ENCODE results near the gene ISCA2. TPM values are rescaled to one million over a fixed set of nuclear protein-coding genes. Genes with fewer than 3 reads are reported as not detected.

ISCA2 gene
- total RNA-seq, 1 experiment from 2014 or later, result 37.5 TPM

DNA sequence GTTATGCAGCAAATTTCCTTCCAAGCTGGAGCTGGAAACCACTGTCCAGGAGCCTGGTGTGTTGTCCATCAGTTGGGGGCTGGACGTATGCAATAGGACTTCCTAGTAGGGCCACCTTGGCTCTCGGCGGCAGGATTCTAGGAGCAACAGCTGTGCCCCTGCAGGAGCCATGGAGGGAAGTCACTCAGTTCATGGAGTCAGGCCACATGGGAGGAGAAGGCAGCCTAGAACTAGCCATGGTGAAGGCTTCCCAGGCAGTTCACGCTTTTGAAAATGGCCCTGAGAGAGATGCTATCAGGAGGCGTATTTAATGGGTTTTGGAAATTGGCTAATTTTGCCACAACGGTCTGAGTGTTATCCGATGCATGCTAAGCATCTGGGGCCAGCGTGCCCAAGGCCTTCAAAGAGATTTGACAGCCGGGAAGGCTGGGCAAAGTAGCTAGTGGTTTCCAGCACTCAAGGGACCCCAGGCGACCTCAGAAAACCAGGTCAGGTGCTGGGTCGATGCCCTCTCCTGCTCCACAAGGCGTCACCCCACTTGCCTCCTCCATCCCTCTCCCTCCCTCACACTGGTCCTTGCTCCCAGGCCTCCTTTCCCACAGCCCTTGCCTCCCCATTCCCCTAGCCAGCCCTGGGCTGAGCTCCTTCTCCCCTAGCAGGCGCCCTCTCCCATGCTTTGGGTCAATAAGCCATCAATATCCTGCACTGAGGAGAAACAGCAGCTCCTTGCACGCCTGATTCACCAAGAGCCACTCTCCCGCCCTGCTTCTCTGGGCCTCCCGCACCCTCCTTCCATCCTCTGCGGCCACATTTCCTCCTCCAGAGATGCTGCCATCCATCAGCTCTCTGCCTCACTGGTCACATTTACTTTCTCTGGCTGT is 36.6 kb upstream of the ISCA2 start:
- Histone ChIP-seq H2AK5ac (ENCODE audit: insufficient read length, low read length) (no peak overlapping the region), H3K56ac (ENCODE audit: insufficient read length, low read depth, low read length) (no peak overlapping the region), H3K4ac (ENCODE audit: low read depth, low read length) (no peak overlapping the region), H4K20me1 (ENCODE audit: control insufficient read depth, insufficient read depth, insufficient read length) (no peaks in the 10 kb centered on the region), H4K91ac (ENCODE audit: insufficient read length, low read depth, low read length) (no peak overlapping the region), H3K79me1 (ENCODE audit: insufficient read depth, low read depth, low read length, poor library complexity, severe bottlenecking) (no peaks in the 10 kb centered on the region), H2BK12ac (ENCODE audit: insufficient read length, low read depth, low read length) (no peak overlapping the region), H4K5ac (ENCODE audit: insufficient read length, low read depth, low read length) (no peak overlapping the region), H3K79me2 (ENCODE audit: insufficient read depth, low read length) (no peaks in the 10 kb centered on the region), H2BK120ac (ENCODE audit: low read depth, low read length, poor library complexity, severe bottlenecking) (no peak overlapping the region), H3K14ac (ENCODE audit: insufficient read depth, low read length) (no peak overlapping the region), H4K8ac (replicated peaks; ENCODE audit: insufficient read length, low read depth, low read length) (no peak overlapping the region), H2BK5ac (ENCODE audit: insufficient read length, low read length) (no peak overlapping the region), H3K27me3 (ENCODE audit: insufficient read depth, low read length) (no peaks in the 10 kb centered on the region), H3K4me2 (ENCODE audit: insufficient read depth, insufficient read length, low read length) (no peak overlapping the region), H3K18ac (ENCODE audit: insufficient read length, low read depth, low read length) (no peak overlapping the region), H3K23ac (ENCODE audit: insufficient read length, low read depth, low read length) (no peak overlapping the region), H3K9me3 (ENCODE audit: control insufficient read depth, low read depth, low read length) (no peaks in the 10 kb centered on the region), H3K9ac (ENCODE audit: extremely low read depth, insufficient read length, low read length) (no peak overlapping the region), H2AFZ (ENCODE audit: low read length) (no peak overlapping the region), H2BK20ac (ENCODE audit: low read depth, low read length, poor library complexity, severe bottlenecking) (no peak overlapping the region), H3K4me1 (ENCODE audit: insufficient read depth, low read length) (no peaks in the 10 kb centered on the region), H3T11ph (ENCODE audit: low read length) (no peak overlapping the region), H2BK15ac (ENCODE audit: low read depth, low read length) (no peak overlapping the region), H3K27ac (ENCODE audit: insufficient read length, low read depth, low read length) (no peak overlapping the region), H3K23me2 (ENCODE audit: insufficient read length, low read depth, low read length, poor library complexity, severe bottlenecking) (no peaks in the 10 kb centered on the region)
- H3K4me1 Mint-ChIP-seq, result peaks cover 5 to 21% of the 10 kb centered on the region in 2 experiments
- peaks cover 3% of the 10 kb centered on the region for H3K27me3 Mint-ChIP-seq (ENCODE audit: low read depth)
- TF ChIP-seq, protein P1, sequence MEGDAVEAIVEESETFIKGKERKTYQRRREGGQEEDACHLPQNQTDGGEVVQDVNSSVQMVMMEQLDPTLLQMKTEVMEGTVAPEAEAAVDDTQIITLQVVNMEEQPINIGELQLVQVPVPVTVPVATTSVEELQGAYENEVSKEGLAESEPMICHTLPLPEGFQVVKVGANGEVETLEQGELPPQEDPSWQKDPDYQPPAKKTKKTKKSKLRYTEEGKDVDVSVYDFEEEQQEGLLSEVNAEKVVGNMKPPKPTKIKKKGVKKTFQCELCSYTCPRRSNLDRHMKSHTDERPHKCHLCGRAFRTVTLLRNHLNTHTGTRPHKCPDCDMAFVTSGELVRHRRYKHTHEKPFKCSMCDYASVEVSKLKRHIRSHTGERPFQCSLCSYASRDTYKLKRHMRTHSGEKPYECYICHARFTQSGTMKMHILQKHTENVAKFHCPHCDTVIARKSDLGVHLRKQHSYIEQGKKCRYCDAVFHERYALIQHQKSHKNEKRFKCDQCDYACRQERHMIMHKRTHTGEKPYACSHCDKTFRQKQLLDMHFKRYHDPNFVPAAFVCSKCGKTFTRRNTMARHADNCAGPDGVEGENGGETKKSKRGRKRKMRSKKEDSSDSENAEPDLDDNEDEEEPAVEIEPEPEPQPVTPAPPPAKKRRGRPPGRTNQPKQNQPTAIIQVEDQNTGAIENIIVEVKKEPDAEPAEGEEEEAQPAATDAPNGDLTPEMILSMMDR (conservative IDR thresholded peaks at IDR 0.05), result no peak
- DNase-seq, result no peak
- no CpG with 5 or more reads among the region's 17 CpGs for WGBS (ENCODE audit: extremely low coverage, insufficient read length, low lambda C conversion rate)
- H3K4me3 Mint-ChIP-seq, result no peak overlapping the region
- peaks cover 11 to 20% (median 16%) of the 10 kb centered on the region in 3 experiments; a peak in 6 of 7 replicates for H3K36me3 Mint-ChIP-seq (ENCODE audit: insufficient read depth in 1 of 3, low read depth in 3 of 3)
- H3K9me3 Mint-ChIP-seq, result peaks cover 18 to 22% of the 10 kb centered on the region in 2 experiments
- H3K27ac Mint-ChIP-seq, result peak overlapping the region in 2 of 3 experiments; percentile 20 to 62; a peak in 2 of 7 replicates
